Epithelial cell of proximal tubule (primary cell): ENCODE measurements around the gene FNDC10. TPM values are rescaled to one million over a fixed set of nuclear protein-coding genes. Genes with fewer than 3 reads are reported as not detected.

Source experiments
- DNase-seq: peaks from one replicate; pipeline ENCODE4 v3.0.0-alpha.2; 2011; ENCODE audit warnings: low read depth
- H3K4me3 ChIP-seq: 2 replicates; pipeline ENCODE4 v1.5.1; 2011; ENCODE audit warnings: low read depth, mild to moderate bottlenecking, low read length
- CTCF ChIP-seq: conservative IDR thresholded peaks from 2 replicates; pipeline ENCODE4 v1.5.1; 2012; ENCODE audit warnings: low read depth, mild to moderate bottlenecking, low read length
- total RNA-seq: library from RNA; depleted of rRNA; stranded (reverse); fragments of >200 nt; gene quantifications from 2 replicates; pipeline ENCODE4 v1.2.3, GENCODE V29; 2015

Gene FNDC10
- total RNA-seq, 1 donor from 2014 or later, result 6.1 TPM

GRCh38 chr1:1556505-1556904 lies 43.4 kb downstream of the FNDC10 start:
- no peak for TF ChIP-seq CTCF
- no peak overlapping the region for H3K4me3 ChIP-seq
- DNase-seq, result no peak

- DNase-seq, result no peak
- H3K4me3 ChIP-seq, result no peak overlapping the region
- TF ChIP-seq CTCF, result no peak
Measured at GRCh38 chr1:1554926-1555915, 44.7 kb downstream of the FNDC10 start.

GRCh38 chr1:1554550-1554925 lies 45.4 kb downstream of the FNDC10 start:
- H3K4me3 ChIP-seq, result no peak overlapping the region
- DNase-seq, result no peak
- no peak for TF ChIP-seq CTCF

GRCh38 chr1:1553821-1554494 lies 46.0 kb downstream of the FNDC10 start:
- DNase-seq, result no peak
- no peak overlapping the region for H3K4me3 ChIP-seq
- TF ChIP-seq CTCF, result no peak

GRCh38 chr1:1552263-1552639 lies 47.7 kb downstream of the FNDC10 start:
- TF ChIP-seq CTCF, result no peak
- no peak for DNase-seq
- no peak overlapping the region for H3K4me3 ChIP-seq

- no peak for TF ChIP-seq CTCF
- no peak for DNase-seq
Measured at GRCh38 chr1:1551524-1552262, 48.2 kb downstream of the FNDC10 start.

More at GRCh38 chr1:1551524-1552262, 48.2 kb downstream of the FNDC10 start:
- H3K4me3 ChIP-seq, result no peak overlapping the region
